GM18508 (cell line): ENCODE results near the gene TMC1.
"Not testable (repeated sequence)": the region's sequence is repeated elsewhere in the genome, so short reads cannot be mapped to it uniquely, and the experiment has no call there.

ENCODE experiments used
- ATAC-seq: cut with Tn5 transposase; IDR thresholded peaks from one replicate; pipeline ENCODE4 v1.9.1; 2021; ENCODE audit warnings: moderate number of reproducible peaks; ENCODE audit not compliant: insufficient read depth, unreplicated experiment

TMC1 gene

GRCh38 chr9:72845052-72845451, 323.6 kb downstream of the TMC1 start:
- not testable (repeated sequence) for ATAC-seq

GRCh38 chr9:72850209-72850608, 328.8 kb downstream of the TMC1 start:
- ATAC-seq, result not testable (repeated sequence)

GRCh38 chr9:72855321-72855720, 333.9 kb downstream of the TMC1 start:
- ATAC-seq, result no peak

- no peak for ATAC-seq
Observed at GRCh38 chr9:72855890-72856523, 334.6 kb downstream of the TMC1 start.

GRCh38 chr9:72856972-72857623, 335.7 kb downstream of the TMC1 start:
- peak; percentile 53 for ATAC-seq

- ATAC-seq, result no peak
Observed at GRCh38 chr9:72857624-72857996, 336.2 kb downstream of the TMC1 start.

- ATAC-seq, result no peak
Observed at GRCh38 chr9:72858089-72858912, 336.9 kb downstream of the TMC1 start.

- not testable (repeated sequence) for ATAC-seq
Observed at GRCh38 chr9:72862788-72863187, 341.4 kb downstream of the TMC1 start.

- no peak for ATAC-seq
Observed at GRCh38 chr9:72863456-72864094, 342.2 kb downstream of the TMC1 start.

- ATAC-seq, result no peak
Observed at GRCh38 chr9:72864327-72864726, 342.9 kb downstream of the TMC1 start.

- ATAC-seq, result no peak
Observed at GRCh38 chr9:72871685-72872084, 350.3 kb downstream of the TMC1 start.

GRCh38 chr9:72872718-72873117, 351.3 kb downstream of the TMC1 start:
- ATAC-seq, result no peak

GRCh38 chr9:72873456-72873855, 352.0 kb downstream of the TMC1 start:
- ATAC-seq, result no peak

- ATAC-seq, result no peak
Observed at GRCh38 chr9:72874344-72874743, 352.9 kb downstream of the TMC1 start.

- no peak for ATAC-seq
Observed at GRCh38 chr9:72875221-72875620, 353.8 kb downstream of the TMC1 start.

- ATAC-seq, result no peak
Observed at GRCh38 chr9:72880821-72881220, 359.4 kb downstream of the TMC1 start.

GRCh38 chr9:72882117-72882775, 360.8 kb downstream of the TMC1 start:
- no peak for ATAC-seq

GRCh38 chr9:72883875-72884274, 362.5 kb downstream of the TMC1 start:
- ATAC-seq, result no peak

- ATAC-seq, result no peak
Observed at GRCh38 chr9:72884508-72884907, 363.1 kb downstream of the TMC1 start.
